Endothelial cell of umbilical vein (primary cell): ENCODE results near the gene DOCK1.

Source experiments
- CTCF ChIP-seq, 2 donors: IDR thresholded peaks; 1 replicate in 1 of 2; 2 replicates in 1 of 2; pipeline ENCODE4 v1.5.1; 2011; ENCODE audit warnings: low read length in 2 of 2, mild to moderate bottlenecking in 2 of 2, moderate library complexity in 2 of 2, control low read depth in 1 of 2, inconsistent platforms in 1 of 2, low read depth in 1 of 2; ENCODE audit not compliant: insufficient read depth in 1 of 2; ENCODE audit errors: extremely low read depth in 1 of 2
- EZH2 ChIP-seq: IDR thresholded peaks from 2 replicates; pipeline ENCODE4 v1.6.1; 2012; ENCODE audit warnings: borderline replicate concordance, low read depth, mild to moderate bottlenecking, moderate library complexity, low read length, inconsistent platforms; ENCODE audit not compliant: severe bottlenecking
- MAX ChIP-seq: IDR thresholded peaks from 2 replicates; pipeline ENCODE4 v1.6.1; 2011; ENCODE audit not compliant: insufficient read depth, insufficient read length
- MYC ChIP-seq: IDR thresholded peaks from one replicate; pipeline ENCODE4 v1.6.1; 2011; ENCODE audit warnings: mild to moderate bottlenecking, low read depth, low read length
- POLR2A ChIP-seq: IDR thresholded peaks from 2 replicates; pipeline ENCODE4 v1.6.1; 2012; ENCODE audit warnings: low read depth, mild to moderate bottlenecking, control low read depth, low read length
- POLR2AphosphoS5 ChIP-seq: IDR thresholded peaks from 2 replicates; pipeline ENCODE4 v1.6.1; 2012; ENCODE audit warnings: low read depth, mild to moderate bottlenecking, control low read depth, low read length, moderate library complexity; ENCODE audit not compliant: insufficient read depth

GRCh38 chr10:126966938-126967337 is 61.7 kb downstream of the DOCK1 start:
- TF ChIP-seq CTCF (IDR thresholded peaks at IDR 0.05; ENCODE audit: extremely low read depth in 1 of 2, insufficient read depth in 1 of 2, low read depth in 1 of 2, low read length in 2 of 2), result no peak
- no peak for TF ChIP-seq POLR2A
- TF ChIP-seq POLR2AphosphoS5, result no peak
- TF ChIP-seq EZH2, result no peak
- no peak for TF ChIP-seq MYC
- no peak for TF ChIP-seq MAX
